ENCODE measurements around the gene CLEC14A. TPM values are rescaled to one million over a fixed set of nuclear protein-coding genes. Genes with fewer than 3 reads are reported as not detected.

CLEC14A gene
- polyA plus RNA-seq, 1 donor (not counting 4 experiments of a cell fraction or from before 2014, with no cell fraction given), result not detected

DNA sequence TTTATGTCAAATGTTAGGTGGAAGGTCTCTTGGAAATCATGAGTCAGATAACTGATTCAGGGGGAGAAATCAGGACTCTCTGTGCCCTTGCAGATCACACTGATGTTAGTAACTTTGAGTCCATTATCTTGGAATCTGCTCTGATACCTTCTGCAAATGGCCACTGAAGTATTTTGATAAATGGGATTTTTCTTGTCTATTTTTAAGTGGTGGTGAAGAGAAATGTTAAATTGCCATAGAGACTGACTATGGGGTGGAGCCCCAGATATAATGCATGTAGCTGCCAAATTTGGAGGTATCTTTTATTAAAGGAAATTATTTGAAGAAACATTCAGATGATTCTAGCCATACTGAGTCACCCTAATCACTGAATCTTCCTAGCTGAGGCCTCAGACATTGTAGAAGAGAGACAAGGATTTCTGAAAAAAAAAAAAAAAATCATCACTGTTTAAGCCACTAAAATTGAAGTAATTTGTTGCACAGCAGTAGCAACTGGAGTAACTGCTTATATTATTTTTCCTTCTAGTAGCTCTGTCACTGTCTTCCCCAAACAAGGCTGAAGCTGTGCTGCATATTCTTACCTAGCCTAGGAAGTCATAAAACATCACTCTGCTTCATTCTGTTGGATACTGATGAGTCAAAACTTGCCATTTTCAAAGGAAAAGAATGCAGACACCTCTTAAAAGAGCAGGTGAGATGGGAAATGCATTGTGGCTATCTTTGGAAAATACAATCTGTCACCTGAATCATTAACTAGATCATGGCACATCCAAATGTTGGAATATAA lies 36.0 kb upstream of the CLEC14A start:
- H3K27ac ChIP-seq (ENCODE audit: control insufficient read depth, insufficient read depth, low read length), result no peak overlapping the region
- dilution Hi-C loops (cut with MboI; ENCODE audit: extremely low pct_ligation_motif_present, low sequenced_read_pairs), result no loop called here
- no peaks in the 10 kb centered on the region for H3K79me2 ChIP-seq (ENCODE audit: control insufficient read depth, insufficient read depth, low read length)
- no peak overlapping the region for H3K4me2 ChIP-seq (ENCODE audit: control insufficient read depth, extremely low read depth, insufficient read depth, low read depth, low read length)
- H3K4me1 ChIP-seq (ENCODE audit: control insufficient read depth, extremely low read depth, insufficient read depth, low read length), result no peaks in the 10 kb centered on the region
- no peaks in the 10 kb centered on the region for H3K36me3 ChIP-seq (ENCODE audit: control insufficient read depth in 2 of 2, extremely low read depth in 1 of 2, insufficient read depth in 2 of 2, low read length in 2 of 2)
- no peaks in the 10 kb centered on the region for H3K9me3 ChIP-seq (ENCODE audit: control insufficient read depth, low read depth, low read length)
- H3K27me3 ChIP-seq (ENCODE audit: control insufficient read depth, extremely low read depth, insufficient read depth, low read length), result no peaks in the 10 kb centered on the region
- no peak overlapping the region for H3K9ac ChIP-seq (ENCODE audit: control insufficient read depth, extremely low read depth, insufficient read depth, low read length)
- FAIRE-seq, result no peak
- no peak for TF ChIP-seq EZH2 (IDR thresholded peaks at IDR 0.05; ENCODE audit: low read length)
- TF ChIP-seq, protein P1, sequence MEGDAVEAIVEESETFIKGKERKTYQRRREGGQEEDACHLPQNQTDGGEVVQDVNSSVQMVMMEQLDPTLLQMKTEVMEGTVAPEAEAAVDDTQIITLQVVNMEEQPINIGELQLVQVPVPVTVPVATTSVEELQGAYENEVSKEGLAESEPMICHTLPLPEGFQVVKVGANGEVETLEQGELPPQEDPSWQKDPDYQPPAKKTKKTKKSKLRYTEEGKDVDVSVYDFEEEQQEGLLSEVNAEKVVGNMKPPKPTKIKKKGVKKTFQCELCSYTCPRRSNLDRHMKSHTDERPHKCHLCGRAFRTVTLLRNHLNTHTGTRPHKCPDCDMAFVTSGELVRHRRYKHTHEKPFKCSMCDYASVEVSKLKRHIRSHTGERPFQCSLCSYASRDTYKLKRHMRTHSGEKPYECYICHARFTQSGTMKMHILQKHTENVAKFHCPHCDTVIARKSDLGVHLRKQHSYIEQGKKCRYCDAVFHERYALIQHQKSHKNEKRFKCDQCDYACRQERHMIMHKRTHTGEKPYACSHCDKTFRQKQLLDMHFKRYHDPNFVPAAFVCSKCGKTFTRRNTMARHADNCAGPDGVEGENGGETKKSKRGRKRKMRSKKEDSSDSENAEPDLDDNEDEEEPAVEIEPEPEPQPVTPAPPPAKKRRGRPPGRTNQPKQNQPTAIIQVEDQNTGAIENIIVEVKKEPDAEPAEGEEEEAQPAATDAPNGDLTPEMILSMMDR (optimal IDR thresholded peaks at IDR 0.05 in 1 of 3, IDR thresholded peaks at IDR 0.05 in 1 of 3, conservative IDR thresholded peaks at IDR 0.05 in 1 of 3; ENCODE audit: extremely low read depth in 1 of 3, insufficient read depth in 2 of 3, low read length in 3 of 3), result no peak
- H3K4me3 ChIP-seq (ENCODE audit: control insufficient read depth in 2 of 3, extremely low read depth in 1 of 3, insufficient read depth in 2 of 3, low read depth in 1 of 3, low read length in 3 of 3), result no peak overlapping the region
- DNase-seq (ENCODE audit: low read depth, low spot score), result no peak
- no peaks in the 10 kb centered on the region for H4K20me1 ChIP-seq (ENCODE audit: control insufficient read depth, extremely low read depth, insufficient read depth, low read length)
- no peaks in the 10 kb centered on the region for H3K9me1 ChIP-seq (ENCODE audit: control insufficient read depth, extremely low read depth, insufficient read depth, low read length)
- H2AFZ ChIP-seq (ENCODE audit: control insufficient read depth, low read length), result no peak overlapping the region

DNA sequence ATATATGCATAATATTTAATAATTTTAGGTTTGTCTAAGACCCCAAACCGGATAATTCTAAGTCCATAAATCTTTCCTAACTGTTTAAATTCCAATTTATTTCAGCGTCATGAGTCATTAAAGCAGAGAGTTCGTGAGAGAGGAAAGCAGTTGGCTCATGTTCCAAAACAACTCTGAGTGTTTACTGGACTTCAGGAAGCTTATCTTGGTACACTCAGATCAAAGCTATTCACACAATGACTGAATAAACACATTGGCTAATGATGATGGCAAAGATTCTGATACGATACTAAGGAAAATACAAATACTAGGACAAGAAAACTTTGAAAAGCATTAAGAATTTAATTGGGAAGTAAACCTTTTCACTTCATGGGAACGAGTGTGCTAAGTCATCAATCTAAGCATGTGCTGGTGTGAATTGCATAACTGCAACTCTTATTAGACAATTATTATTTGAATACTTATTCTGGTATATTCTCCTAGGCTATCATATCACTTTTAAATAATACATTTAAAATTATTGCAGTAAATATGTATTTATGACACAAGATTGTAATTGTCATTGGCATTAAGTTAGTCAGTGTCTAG lies 34.8 kb upstream of the CLEC14A start:
- Histone ChIP-seq H3K27me3 (ENCODE audit: control insufficient read depth, extremely low read depth, insufficient read depth, low read length) (no peaks in the 10 kb centered on the region), H3K4me2 (ENCODE audit: control insufficient read depth, extremely low read depth, insufficient read depth, low read depth, low read length) (no peak overlapping the region), H3K9me3 (ENCODE audit: control insufficient read depth, low read depth, low read length) (no peaks in the 10 kb centered on the region), H3K4me1 (ENCODE audit: control insufficient read depth, extremely low read depth, insufficient read depth, low read length) (no peaks in the 10 kb centered on the region), H3K36me3 (ENCODE audit: control insufficient read depth in 2 of 2, extremely low read depth in 1 of 2, insufficient read depth in 2 of 2, low read length in 2 of 2) (no peaks in the 10 kb centered on the region), H3K27ac (ENCODE audit: control insufficient read depth, insufficient read depth, low read length) (no peak overlapping the region), H2AFZ (ENCODE audit: control insufficient read depth, low read length) (no peak overlapping the region), H3K9me1 (ENCODE audit: control insufficient read depth, extremely low read depth, insufficient read depth, low read length) (no peaks in the 10 kb centered on the region), H3K9ac (ENCODE audit: control insufficient read depth, extremely low read depth, insufficient read depth, low read length) (no peak overlapping the region), H3K79me2 (ENCODE audit: control insufficient read depth, insufficient read depth, low read length) (no peaks in the 10 kb centered on the region), H4K20me1 (ENCODE audit: control insufficient read depth, extremely low read depth, insufficient read depth, low read length) (no peaks in the 10 kb centered on the region), H3K4me3 (ENCODE audit: control insufficient read depth in 2 of 3, extremely low read depth in 1 of 3, insufficient read depth in 2 of 3, low read depth in 1 of 3, low read length in 3 of 3) (no peak overlapping the region)
- dilution Hi-C loops (cut with MboI; ENCODE audit: extremely low pct_ligation_motif_present, low sequenced_read_pairs), result no loop called here
- TF ChIP-seq, protein P1 (optimal IDR thresholded peaks at IDR 0.05 in 1 of 3, IDR thresholded peaks at IDR 0.05 in 1 of 3, conservative IDR thresholded peaks at IDR 0.05 in 1 of 3; ENCODE audit: extremely low read depth in 1 of 3, insufficient read depth in 2 of 3, low read length in 3 of 3), result no peak
- no peak for FAIRE-seq
- DNase-seq (ENCODE audit: low read depth, low spot score), result no peak

All from keratinocyte (primary cell).